ENCODE measurements around the gene PHF12. TPM values are rescaled to one million over a fixed set of nuclear protein-coding genes. Genes with fewer than 3 reads are reported as not detected.

PHF12 gene
- total RNA-seq, 4 donors from 2014 or later: 22.0 to 62.9 (median 60.1) TPM

GRCh38 chr17:28993645-28994426 lies 42.5 kb upstream of the PHF12 start:
- H3K36me3 ChIP-seq: no peaks in the 10 kb centered on the region
- TF ChIP-seq POLR2A (IDR thresholded peaks at IDR 0.05): no peak
- no peak for TF ChIP-seq CTCF (IDR thresholded peaks at IDR 0.05)
- no peak overlapping the region for H3K27ac ChIP-seq
- DNase-seq: no peak
- intact Hi-C loops (cut with DNase I): no loop called here
- WGBS, 2 donors: 88 to 89% methylated on average over 13 of the region's 13 CpGs
- no peak overlapping the region for H3K4me3 ChIP-seq (replicated peaks in 1 of 3)
- H3K27me3 ChIP-seq: no peaks in the 10 kb centered on the region
- H3K9me3 ChIP-seq: no peaks in the 10 kb centered on the region
- no peaks in the 10 kb centered on the region for H3K4me1 ChIP-seq

- H3K36me3 ChIP-seq: no peaks in the 10 kb centered on the region
- no peaks in the 10 kb centered on the region for H3K9me3 ChIP-seq
- H3K27me3 ChIP-seq: no peaks in the 10 kb centered on the region
- intact Hi-C loops (cut with DNase I): no loop called here
- H3K27ac ChIP-seq: no peak overlapping the region
- TF ChIP-seq POLR2A (IDR thresholded peaks at IDR 0.05) (no peak), CTCF (IDR thresholded peaks at IDR 0.05) (no peak)
- no peaks in the 10 kb centered on the region for H3K4me1 ChIP-seq
- WGBS, 2 donors: 76 to 82% methylated on average over 11 of the region's 11 CpGs
- no peak for DNase-seq
- H3K4me3 ChIP-seq (replicated peaks in 1 of 3): no peak overlapping the region
Measured at GRCh38 chr17:28992625-28993600, 41.6 kb upstream of the PHF12 start.

- no peak overlapping the region for H3K4me3 ChIP-seq (replicated peaks in 1 of 3)
- no peak overlapping the region for H3K27ac ChIP-seq
- H3K9me3 ChIP-seq: no peaks in the 10 kb centered on the region
- 76 to 86% methylated on average over 7 of the region's 7 CpGs for WGBS, 2 donors
- no peaks in the 10 kb centered on the region for H3K36me3 ChIP-seq
- intact Hi-C loops (cut with DNase I): no loop called here
- no peaks in the 10 kb centered on the region for H3K4me1 ChIP-seq
- TF ChIP-seq CTCF (IDR thresholded peaks at IDR 0.05) (no peak), POLR2A (IDR thresholded peaks at IDR 0.05) (no peak)
- no peak for DNase-seq
- H3K27me3 ChIP-seq: no peaks in the 10 kb centered on the region
Measured at GRCh38 chr17:28992185-28992584, 40.9 kb upstream of the PHF12 start.

GRCh38 chr17:28991779-28992178 lies 40.5 kb upstream of the PHF12 start:
- H3K4me1 ChIP-seq: no peaks in the 10 kb centered on the region
- no peak for DNase-seq
- no peaks in the 10 kb centered on the region for H3K36me3 ChIP-seq
- H3K27ac ChIP-seq: no peak overlapping the region
- no peaks in the 10 kb centered on the region for H3K27me3 ChIP-seq
- TF ChIP-seq POLR2A (IDR thresholded peaks at IDR 0.05) (no peak), CTCF (IDR thresholded peaks at IDR 0.05) (no peak)
- no peak overlapping the region for H3K4me3 ChIP-seq (replicated peaks in 1 of 3)
- no peaks in the 10 kb centered on the region for H3K9me3 ChIP-seq
- intact Hi-C loops (cut with DNase I): no loop called here
- WGBS, 2 donors: 64 to 71% methylated on average over 7 of the region's 8 CpGs

- Histone ChIP-seq H3K4me1 (peaks cover 0 to 4% of the 10 kb centered on the region in 2 donors), H3K27ac (no peak overlapping the region), H3K27me3 (no peaks in the 10 kb centered on the region), H3K36me3 (no peaks in the 10 kb centered on the region), H3K4me3 (replicated peaks in 1 of 3) (no peak overlapping the region), H3K9me3 (no peaks in the 10 kb centered on the region)
- DNase-seq: no peak
- no peak for TF ChIP-seq POLR2A (IDR thresholded peaks at IDR 0.05)
- TF ChIP-seq CTCF (IDR thresholded peaks at IDR 0.05): no peak
- intact Hi-C loops (cut with DNase I): no loop called here
Measured at GRCh38 chr17:28989028-28989427, 37.7 kb upstream of the PHF12 start.
